HG03280 (cell line): ENCODE results near the gene ASB16.
A peak's percentile ranks its signal among the peaks of the same experiment; 100 is the strongest.
"Not testable (repeated sequence)": the region's sequence is repeated elsewhere in the genome, so short reads cannot be mapped to it uniquely, and the experiment has no call there.

Source experiments
- ATAC-seq: cut with Tn5 transposase; IDR thresholded peaks from one replicate; pipeline ENCODE4 v1.9.1; 2021; ENCODE audit warnings: mild to moderate bottlenecking, moderate library complexity; ENCODE audit not compliant: unreplicated experiment

The ASB16 gene

GRCh38 chr17:44170499-44171201, at the start of gene ASB16:
Gene ASB16 (plus strand): TSS chr17:44170704. CDS start chr17:44170790, 86 bp downstream.
- ATAC-seq: no peak

GRCh38 chr17:44120851-44121605, 49.5 kb upstream of the ASB16 start:
- no peak for ATAC-seq

- no peak for ATAC-seq
Measured at GRCh38 chr17:44121997-44122815, 48.3 kb upstream of the ASB16 start.

- peak; percentile 13 for ATAC-seq
Measured at GRCh38 chr17:44122816-44123355, 47.6 kb upstream of the ASB16 start.

GRCh38 chr17:44123356-44124117, 47.0 kb upstream of the ASB16 start, which contains the start of gene HDAC5:
Gene HDAC5 (minus strand): TSS chr17:44123641. CDS start chr17:44117515, 6,126 bp downstream.
- ATAC-seq: peak; percentile 89

GRCh38 chr17:44124118-44124438, 46.4 kb upstream of the ASB16 start:
- no peak for ATAC-seq

- no peak for ATAC-seq
Measured at GRCh38 chr17:44128383-44128782, 42.1 kb upstream of the ASB16 start.

- no peak for ATAC-seq
Measured at GRCh38 chr17:44130693-44131349, 39.7 kb upstream of the ASB16 start.

GRCh38 chr17:44131372-44131771, 39.1 kb upstream of the ASB16 start:
- not testable (repeated sequence) for ATAC-seq

GRCh38 chr17:44132275-44132821, 38.2 kb upstream of the ASB16 start:
- ATAC-seq: no peak

GRCh38 chr17:44133918-44134476, 36.5 kb upstream of the ASB16 start:
- ATAC-seq: no peak

- no peak for ATAC-seq
Measured at GRCh38 chr17:44134752-44135568, 35.5 kb upstream of the ASB16 start.

GRCh38 chr17:44137891-44138709, 32.4 kb upstream of the ASB16 start:
- no peak for ATAC-seq

GRCh38 chr17:44143921-44144320, 26.6 kb upstream of the ASB16 start:
- not testable (repeated sequence) for ATAC-seq

GRCh38 chr17:44144966-44145739, 25.4 kb upstream of the ASB16 start:
- ATAC-seq: no peak

- ATAC-seq: no peak
Measured at GRCh38 chr17:44146375-44147346, 23.8 kb upstream of the ASB16 start.
